Activated CD4-positive, alpha-beta T cell treated with anti-CD3 and anti-CD28 coated beads, Interleukin-2, Interleukin-6, amounts not matched to agents 100 ng/mL and 50 ng/mL, durations not matched to agents 16 hours and 8 hours (primary cell): ENCODE results near the gene MOB3B.
A peak's percentile ranks its signal among the peaks of the same experiment; 100 is the strongest.
"Not testable (repeated sequence)": the region's sequence is repeated elsewhere in the genome, so short reads cannot be mapped to it uniquely, and the experiment has no call there.

ENCODE experiments used
- DNase-seq: peaks from one replicate; pipeline ENCODE4 v3.0.0-alpha.2; 2020

The MOB3B gene

DNA sequence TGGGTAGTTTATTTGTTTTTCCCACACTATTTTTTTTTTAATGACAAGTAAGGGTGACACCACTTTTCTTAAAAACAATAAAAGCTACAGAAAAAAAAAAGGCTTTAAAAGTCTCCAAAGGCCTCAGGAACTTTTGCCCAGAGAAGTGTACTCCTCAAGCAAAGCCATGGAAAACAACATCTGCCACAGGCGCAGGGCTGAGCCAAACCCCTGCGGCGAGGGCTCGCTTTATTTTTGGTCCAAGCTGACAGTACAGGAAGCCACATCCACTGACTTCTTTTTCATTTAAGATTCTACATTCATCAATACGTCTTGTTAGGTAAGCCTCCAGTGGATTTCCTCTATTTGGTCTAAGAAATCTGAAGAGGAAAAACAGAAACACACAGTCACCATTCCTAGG lies 57.4 kb downstream of the MOB3B start:
- DNase-seq = no peak

DNA sequence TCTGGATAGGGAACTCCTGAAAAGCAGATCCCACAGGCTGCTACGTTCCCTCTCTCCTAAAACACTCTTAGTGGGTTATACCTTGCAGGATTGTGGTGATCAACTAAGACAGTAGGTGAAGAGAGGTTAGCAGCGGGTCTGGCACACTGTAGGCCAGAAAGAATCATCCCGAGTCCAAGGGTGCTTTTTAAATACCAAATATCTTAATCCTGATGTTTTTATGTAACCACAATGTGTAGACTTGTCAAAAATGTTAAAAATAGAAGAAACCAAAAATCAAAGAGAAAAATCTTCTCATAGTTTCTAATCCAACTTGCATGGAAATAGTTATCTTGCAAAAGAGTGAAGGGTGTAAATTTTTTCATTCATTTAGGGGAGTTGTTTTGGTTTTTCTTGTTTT lies 57.8 kb downstream of the MOB3B start:
- no peak for DNase-seq

DNA sequence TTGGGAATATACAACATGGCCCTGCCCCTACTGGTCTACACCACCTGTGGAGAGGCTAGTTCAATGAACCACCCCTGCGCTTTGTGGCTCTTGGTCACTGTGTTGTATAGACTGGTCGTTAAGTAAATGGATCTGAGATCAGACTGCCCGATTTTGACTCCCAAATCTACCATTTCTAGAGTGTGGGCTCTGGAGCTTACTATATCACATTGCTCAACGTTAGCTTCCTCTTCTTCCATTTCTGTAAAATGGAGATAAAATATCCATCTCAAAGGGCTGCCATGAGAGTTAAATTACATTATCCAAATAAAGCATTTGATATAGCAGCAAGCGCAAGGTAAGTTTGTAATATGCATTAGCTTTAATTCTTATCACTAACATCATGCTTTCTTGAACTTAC lies 58.2 kb downstream of the MOB3B start:
- DNase-seq = no peak

DNA sequence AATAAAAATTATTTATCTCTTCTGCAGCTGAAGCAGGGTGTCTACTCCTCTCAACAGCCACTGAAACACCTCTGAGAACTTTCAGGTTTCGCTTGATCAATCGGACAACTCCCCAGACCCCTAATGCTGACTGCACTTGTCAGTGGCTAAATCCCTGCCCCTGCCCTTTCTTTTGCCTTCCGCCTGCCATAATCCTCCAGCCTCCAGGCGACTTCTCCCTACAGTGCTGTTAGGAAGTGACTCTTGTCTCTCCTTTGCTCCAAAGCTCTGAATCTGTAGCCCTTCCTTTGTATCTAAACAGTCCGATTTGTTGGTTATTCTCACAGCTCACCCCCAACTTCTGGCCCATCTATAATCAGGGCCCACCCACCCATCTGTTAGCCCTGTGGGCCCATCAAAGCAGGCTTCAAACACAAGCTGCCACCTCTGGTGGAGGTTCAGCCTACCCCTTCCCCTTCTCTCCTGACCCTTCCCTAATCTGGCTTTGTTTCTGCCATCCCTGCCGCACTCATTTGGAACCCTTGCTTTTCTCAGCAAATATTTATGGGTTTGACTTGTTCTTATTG lies 59.2 kb downstream of the MOB3B start:
- DNase-seq = no peak

DNA sequence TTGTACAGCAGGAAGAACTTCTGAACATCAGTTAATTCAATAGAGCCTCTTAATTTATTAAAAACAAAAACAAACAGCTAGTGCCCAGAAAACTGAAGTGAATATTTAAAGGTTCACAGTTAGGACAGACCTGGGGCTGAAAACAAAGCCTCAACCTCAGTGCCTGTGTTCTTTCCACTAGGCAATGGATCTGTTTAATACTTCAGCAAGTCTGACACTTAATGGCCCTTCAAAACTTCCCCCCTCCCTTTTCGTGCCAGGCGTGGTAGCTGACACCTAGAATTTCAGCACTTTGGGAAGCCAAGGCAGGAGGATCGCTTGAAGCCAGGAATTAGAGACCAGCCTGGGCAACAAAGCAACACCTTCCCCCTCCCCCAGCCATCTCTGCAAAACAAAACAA lies 60.1 kb downstream of the MOB3B start:
- no peak for DNase-seq

DNA sequence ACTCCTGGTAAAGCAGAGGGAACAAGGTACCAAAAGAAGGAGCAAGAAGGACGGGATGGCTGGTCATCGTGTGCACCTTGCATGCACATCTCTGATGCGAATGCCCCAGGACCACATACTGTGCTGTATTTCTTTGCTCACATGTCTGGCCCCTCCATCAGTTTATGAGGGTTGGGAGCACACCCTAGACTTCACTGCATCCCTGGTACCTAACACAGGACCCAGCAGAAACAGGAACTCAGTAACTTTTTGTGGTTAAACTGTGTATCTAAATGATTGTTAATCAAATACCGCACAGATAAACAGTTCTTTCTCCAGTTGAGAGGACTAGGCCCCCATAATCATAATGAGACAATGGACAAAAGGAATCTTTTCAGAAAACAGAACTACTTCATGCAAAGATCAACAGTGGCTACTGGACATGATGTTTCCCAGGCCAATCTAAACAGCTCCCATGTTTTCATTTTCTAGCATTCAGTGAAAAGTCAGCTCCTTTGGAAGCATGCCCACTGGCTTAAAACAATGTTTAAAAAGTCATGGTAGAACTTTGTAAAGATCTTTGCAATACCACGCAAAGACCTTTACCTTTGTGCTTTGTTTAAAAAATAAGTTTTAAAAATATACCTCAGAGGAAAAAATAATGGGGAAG lies 61.0 kb downstream of the MOB3B start:
- no peak for DNase-seq

DNA sequence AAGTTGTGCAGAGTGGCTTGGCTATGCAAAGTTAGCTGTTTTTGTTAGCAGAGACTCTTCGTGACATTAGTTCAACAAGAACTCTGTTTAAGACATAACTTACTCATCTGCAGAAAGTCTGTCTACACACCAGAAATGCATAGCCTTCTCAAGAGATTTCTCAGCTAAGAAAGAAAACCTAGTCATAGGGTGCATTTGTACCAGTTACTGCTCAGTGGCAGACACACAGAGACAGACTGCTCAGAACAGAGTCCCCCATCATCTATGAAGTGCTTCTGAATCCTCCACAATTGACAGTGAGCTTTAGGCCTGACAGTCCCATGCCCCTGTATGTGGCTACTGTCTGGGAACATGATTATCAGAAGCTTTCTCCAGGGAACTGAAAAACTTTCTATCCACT lies 61.6 kb downstream of the MOB3B start:
- DNase-seq = peak; percentile 9

DNA sequence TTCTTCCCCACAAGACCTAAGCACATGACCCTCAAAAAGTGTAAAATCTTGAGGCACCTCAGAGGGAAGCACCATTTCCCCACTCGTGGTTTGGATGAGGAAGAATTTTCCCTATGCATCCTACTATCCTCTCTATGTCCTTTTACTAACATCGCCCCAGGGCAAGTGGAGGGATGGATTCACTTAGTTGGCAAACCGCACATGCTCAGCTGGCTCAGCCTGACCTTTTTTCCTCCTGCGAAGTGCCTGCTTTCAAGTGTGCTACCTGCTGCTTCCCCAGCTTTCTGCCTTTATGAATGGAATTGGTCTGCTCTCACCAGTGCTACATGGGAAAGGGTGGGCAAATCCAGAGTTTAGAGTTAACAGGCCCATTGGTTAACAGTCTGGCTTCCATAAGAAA lies 62.1 kb downstream of the MOB3B start:
- no peak for DNase-seq

DNA sequence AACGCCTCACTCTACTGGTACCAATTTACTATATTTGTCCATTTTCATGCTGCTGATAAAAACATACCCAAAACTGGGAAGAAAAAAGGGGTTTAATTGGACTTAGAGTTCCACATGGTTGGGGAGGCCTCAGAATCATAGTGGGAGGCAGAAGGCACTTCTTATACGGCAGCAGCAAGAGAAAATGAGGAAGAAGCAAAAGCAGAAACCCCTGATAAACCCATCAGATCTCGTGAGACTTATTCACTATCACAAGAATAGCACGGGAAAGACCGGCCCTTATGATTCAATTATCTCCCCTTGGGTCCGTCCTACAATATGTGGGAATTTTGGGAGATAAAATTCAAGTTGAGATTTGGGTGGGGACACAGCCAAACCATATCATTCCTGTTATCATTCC lies 63.1 kb downstream of the MOB3B start:
- not testable (repeated sequence) for DNase-seq

DNA sequence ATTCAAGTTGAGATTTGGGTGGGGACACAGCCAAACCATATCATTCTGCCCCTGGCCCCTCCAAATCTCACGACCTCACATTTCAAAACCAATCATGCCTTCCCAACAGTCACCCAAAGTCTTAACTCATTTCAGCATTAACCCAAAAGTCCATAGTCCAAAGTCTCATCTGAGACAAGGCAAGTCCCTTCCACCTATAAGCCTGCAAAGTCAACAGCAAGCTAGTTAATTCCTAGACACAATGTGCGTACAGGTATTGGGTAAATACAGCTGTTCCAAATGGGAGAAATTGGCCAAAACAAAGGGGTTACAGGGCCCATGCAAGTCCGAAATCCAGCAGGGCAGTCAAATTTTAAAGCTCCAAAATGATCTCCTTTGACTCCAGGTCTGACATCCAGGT lies 64.7 kb downstream of the MOB3B start:
- DNase-seq = not testable (repeated sequence)

DNA sequence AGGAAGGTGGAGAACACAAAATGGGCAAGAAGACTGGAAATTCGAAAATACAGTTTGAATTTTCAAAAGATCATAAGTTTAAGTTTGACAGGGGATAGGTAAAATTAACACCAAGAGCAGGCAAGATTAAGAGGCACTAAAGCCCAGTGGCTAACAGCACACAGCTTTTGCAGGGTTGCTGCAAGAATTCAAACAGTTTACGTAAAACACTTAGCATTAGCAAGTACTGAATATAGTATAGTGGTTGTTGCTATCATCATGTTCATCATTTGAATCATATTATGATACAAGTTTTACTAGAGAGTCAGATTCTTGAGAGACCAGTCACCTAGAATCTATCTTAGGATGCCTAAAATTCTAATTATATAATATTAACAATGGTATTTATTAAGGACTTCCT lies 66.8 kb downstream of the MOB3B start:
- DNase-seq = no peak

DNA sequence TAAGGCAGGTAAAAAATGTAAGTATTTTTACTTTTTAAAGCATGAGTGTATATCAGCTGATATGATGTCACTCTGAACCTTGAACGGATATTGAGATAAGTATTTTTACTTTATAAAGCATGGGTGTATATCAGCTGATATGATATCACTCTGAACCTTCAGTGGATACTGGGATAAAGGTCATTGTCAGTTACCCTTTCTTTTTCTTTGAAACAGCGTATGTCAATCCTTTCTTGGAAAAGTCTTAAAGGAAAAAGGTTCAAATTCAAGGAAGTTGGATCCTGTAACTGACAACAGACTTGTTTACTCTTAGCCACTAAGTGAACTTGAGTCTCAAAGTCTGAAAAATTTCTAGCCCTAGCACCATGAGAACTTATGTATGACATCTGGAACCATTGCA lies 67.2 kb downstream of the MOB3B start:
- DNase-seq = no peak

DNA sequence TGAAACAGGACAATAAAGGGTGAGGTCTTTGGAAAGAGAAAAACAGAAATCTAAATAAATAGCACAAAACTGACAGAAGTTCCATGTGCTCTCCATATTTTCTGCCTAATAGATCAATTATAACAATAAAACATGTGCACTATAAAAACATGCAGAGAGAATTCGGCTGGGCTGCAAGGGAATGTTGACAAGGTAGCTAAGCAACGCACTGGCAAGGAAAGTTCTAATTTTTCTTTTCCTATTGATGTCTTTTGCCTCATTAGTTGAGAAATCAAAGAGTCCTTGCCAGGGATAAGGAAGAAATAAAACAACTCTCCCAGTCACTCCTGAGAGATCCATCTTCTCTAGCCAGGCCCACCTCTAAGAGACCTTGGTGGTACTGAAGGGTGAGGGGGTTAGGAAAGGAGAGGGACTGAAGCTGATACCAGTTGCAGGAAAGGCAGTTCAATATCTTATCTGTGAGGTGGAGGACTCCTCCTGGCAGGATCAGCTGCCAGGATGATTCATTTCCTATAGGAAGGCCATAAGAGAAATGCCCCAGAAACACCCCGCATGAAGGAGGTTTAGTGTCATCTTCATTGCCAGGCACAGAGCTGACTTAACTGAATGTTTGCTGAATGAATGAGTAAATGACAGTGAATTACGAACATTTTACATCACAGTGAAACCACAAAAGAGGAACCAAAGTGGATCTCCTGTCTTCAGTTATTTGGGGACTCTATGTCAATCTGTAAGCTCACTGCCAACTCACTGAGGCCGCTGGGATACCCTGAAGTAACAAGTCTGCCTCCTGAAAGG lies 69.2 kb downstream of the MOB3B start:
- DNase-seq = no peak

DNA sequence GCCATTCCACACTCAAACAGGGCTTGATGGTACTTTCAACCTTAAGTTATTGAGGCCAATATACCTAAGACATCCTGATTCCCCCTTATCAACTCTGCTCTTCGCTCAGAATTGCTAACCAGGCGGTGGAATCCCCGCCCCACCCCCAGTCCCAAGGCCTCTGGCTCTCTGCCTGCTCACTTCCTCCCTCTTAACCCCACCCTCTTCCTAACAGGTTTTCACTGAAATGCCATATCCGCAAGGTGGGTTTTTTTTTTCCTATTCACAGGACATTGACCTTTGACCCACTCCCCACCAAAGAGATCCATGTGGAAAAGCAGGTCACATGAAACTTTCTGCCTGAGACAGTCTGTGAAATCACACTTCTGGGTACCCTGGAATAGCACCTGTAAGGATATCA lies 72.2 kb downstream of the MOB3B start:
- DNase-seq = no peak

DNA sequence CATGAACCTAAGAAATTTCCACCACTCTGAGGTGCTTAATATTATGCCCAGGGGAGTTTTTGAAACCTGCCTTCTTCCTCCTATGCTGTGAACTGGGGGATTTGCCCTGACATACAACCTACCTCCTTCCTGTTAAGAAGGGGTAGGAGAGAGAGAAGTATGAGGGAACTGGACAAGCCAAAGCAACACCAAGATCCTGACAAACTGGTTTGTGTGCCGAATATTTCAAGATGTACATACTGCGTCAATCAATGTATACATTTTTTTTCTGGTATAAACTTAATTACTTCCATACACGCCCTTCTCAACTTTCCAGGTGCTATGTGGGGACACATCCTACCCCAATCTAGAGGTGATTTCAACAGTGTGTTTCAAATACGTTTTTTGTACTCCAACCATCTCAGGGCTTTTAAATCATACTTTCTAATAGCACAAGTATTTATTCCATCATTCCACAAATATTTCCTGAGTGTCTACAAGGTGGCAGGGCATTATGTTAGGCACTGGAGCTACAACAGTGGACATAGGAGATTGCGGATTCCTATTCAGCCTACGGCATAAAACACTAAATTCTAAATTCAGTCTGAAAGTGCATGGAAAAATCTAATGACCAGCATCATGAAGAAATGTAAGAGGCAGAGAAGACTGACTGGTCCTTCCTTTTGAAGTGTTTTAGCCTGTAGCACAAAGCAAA lies 75.6 kb downstream of the MOB3B start:
- DNase-seq = no peak

DNA sequence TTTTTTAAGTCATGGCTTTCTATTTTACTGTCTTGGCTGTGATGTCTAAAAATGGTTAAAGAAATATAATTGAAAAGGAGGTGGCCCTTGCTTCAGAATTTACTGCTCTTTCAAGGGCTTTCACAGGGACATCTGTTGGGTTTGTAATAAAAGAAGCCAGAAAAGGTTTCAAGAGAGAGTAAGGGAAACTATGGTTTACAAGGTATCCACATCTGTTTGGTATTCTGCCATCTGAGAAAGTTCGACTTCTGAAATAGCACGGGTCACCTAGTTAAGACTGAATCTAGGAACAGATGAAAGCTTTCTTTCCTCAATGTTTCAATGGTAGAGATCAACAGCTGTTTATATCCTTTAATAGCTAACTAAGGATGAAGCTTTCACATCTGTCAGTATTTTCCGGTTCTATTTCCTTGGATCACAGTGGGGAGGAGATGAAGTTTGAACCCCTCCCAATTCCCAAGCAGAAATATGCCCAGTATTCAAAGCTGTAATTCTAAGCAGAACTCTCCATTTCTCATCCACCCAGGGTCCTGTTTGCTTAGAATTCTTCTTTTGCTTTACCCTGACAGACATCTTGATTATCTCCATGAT lies 78.3 kb downstream of the MOB3B start:
- no peak for DNase-seq

DNA sequence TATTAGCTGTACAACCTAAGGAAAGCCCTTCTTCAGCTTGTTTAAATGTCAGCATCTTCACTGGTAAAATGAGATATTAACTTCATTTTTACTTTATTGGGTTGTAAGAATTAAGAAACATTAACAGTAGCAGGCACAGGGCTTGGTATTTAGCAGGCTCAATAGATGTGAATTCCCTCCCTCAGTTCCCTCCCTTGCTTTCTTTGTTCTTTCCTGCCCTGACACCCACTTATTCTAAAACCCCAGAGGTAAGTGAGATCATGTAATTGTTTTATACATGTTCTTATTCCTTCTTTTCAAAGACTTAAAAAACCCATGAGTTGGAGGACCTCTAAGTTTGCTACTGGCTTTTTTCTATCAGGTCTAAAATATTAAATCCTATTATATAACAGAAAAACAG lies 78.9 kb downstream of the MOB3B start:
- DNase-seq = no peak

DNA sequence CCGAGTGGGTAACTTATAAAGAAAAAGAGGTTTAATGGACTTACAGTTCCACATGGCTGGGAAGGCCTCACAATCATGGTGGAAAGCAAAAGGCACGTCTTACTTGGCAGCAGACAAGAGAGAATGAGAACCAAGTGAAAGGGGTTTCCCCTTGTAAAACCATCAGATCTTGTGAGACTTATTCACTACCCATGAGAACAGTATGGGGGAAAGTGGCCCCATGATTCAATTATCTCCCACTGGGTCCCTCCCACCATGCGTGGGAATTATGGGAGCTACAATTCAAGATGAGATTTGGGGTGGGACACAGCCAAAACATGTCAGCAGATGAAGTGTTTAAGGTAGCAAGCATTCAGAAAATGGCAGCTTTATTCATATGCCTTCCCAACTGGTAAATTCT lies 81.3 kb downstream of the MOB3B start:
- DNase-seq = not testable (repeated sequence)

DNA sequence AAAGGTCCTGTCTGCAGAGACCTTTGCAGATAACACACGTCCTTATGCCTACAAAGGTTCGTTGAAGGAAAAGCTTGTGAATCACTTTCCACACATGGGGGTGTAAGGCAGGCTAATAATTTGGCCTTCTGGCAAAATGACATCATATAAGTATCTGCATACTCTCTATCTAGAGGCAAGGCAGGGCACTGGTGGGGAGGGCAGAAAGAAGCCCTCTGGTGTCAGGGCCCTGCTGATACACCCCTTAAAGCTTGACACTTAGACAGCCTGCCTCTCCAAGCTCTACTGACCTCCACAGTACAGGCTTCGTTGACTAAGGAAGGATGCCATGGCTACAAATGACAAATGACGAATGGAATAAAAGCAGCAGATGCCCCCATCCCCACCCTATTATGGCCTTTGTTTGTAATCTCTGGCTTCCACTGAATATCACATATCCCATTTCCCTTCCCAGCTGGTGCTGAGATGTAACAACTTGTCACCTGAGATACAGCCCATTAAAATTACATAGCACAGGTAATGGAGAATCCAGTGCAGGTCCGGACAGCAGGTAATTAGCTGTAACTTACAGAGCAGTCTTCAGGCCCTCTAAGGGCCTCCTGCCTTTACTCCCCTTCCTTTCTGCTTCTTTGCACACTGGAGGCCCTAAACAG lies 82.5 kb downstream of the MOB3B start:
- DNase-seq = no peak

DNA sequence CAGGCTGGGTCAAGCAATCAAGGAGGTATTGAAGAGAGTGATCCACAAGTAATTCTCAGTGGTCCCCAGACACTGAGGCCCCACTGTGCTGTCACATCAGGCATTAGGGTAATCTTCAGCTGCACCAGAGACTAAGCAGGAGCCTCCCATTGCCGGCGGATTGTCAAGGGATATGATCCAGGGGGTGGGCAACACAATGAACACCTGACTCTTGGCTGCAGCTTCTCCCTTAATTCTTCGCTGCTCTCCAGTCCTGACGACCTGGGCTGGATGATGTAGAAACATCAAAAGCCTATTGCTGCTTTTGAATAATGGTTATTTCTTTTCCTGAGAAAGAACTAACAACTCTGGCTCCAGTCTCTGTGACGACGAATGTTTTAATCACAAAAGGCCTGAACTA lies 83.9 kb downstream of the MOB3B start:
- no peak for DNase-seq

DNA sequence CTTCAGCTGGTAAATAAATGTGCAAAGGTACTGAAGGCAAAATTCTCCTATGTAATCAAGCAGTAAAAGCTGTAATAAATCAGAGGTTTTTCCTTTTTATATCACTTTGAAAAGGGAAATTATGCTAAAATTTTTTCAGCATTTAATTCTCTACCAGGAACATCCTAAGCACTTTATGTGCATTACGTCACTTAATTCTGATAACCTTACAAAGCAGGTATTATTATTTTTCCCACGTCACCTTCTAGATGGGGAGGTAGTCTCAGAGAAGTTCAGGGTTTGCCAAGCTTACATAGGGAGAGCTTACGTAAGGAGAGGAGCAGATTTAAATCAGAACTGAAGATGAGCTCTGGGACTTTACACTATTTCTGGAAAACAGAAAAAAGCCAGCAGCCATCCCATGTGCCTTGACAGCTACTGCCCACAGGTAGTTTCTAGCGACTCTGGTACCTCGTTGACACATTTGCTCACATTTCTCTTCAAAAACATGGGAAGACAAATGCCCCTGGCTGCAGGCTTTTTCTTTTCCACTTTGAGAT lies 84.5 kb downstream of the MOB3B start:
- no peak for DNase-seq

DNA sequence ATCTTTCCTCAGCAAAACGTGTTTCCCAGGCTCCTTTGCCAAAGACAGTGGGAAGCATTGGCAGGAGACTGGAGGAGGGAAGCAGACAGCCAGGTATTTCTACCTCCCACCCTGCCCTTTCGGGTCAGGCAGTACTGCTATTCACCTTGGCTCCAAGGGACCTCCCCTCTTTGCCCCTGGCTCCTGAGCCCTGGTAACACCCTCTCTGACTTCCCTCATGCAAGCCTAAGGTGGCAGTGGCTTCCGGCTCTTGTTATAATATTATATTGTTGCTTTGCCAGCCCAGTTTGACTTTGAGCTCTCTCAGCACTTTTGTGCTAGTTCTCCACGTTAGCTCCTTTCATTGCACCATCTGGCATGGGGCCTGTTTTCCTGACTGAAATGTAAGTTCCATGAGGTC lies 87.2 kb downstream of the MOB3B start:
- no peak for DNase-seq

DNA sequence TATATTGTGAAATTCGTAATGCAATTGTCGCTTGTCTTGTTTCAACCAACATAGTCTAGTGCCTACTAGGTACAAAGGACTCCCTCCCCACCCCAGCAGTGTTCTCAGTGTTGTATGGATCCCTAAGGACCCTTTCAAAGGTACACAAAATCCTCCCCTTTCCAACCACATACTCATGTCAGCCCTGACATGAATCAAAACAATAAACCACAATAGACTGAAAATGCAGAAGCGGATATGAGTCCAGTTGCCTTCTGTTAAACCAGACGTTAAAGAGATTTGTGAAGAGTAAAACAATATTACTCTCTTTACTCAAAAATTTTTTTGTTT lies 87.9 kb downstream of the MOB3B start:
- peak; percentile 48 for DNase-seq
